Hematopoietic multipotent progenitor cell (in vitro differentiated cells): ENCODE data around the gene SLC22A23. TPM values are rescaled to one million over a fixed set of nuclear protein-coding genes. Genes with fewer than 3 reads are reported as not detected.

Experiments
- DNase-seq, 3 donors: peaks; one replicate each; pipeline ENCODE4 v3.0.0-alpha.2; 2011 to 2015; ENCODE audit warnings: low read depth in 2 of 3, low spot score in 2 of 3
- total RNA-seq: library from RNA; depleted of rRNA; stranded (reverse); fragments of >200 nt; gene quantifications from one replicate; pipeline ENCODE4 v1.2.3, GENCODE V29; 2012

SLC22A23 gene
- total RNA-seq, 1 donor: 0.81 TPM

DNA sequence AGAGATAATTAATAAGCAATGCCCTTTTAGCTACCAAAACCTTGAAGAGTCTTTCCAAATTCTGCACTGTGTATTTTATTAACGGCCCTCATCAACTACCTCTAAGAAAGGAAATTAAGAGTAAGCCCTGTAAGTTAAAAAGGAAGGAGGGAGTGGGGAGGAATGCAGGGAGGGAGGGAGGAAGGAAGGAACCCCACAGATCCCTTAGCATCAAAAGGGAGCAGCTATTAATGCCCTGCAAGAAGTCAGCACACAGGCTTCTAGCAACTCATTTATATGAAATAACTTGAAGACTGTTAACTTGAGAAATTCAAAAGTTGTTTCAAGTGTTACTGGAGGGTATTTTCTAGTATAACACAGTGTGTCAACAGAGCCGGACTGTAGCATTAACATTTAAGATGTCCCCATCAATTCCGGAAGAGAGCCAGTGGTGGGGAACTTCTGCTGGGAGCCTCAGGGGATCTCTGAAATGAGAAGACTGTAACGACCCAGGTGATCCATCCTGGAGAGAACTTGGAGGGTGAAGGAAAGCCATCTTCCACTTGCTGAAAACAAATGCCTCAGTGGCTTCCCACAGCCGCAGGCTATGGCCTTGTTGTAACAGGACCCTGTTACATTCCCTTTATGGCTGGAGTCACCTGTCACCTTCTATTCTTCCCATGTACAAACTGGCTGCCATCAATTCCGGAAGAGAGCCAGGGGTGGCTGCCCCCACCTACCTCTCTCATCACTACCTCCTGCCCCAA lies 33.2 kb downstream of the SLC22A23 start:
- DNase-seq: no peak

DNA sequence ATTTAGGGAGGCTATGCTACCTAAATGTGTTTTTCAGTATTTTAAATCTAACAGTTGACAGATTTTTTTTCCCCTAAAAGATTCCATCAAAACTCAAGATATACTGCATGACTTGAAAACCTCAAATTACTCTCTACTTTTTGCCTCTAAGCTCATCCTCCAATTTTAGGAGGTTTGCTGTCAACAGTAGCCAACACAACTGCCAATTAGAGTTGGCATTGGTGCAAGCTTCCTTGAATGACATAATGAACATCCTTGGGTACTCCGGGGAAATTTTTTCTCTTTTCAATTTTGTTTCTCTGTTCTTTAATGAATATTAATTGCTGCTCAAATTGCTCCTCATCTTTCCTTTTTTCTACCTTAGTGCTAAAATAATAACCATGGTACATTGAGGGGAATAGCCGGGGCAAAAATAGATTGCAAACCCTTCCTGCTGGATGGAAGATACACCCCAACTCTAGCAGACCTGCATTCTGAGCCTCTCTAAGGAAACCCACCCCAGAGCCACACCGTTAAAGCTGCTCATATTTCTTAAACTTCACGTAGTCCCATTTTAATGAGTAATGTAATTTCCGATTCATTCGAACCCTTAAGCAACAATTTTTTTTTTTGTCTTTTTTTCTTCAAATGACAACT lies 34.3 kb downstream of the SLC22A23 start:
- no peak for DNase-seq

DNA sequence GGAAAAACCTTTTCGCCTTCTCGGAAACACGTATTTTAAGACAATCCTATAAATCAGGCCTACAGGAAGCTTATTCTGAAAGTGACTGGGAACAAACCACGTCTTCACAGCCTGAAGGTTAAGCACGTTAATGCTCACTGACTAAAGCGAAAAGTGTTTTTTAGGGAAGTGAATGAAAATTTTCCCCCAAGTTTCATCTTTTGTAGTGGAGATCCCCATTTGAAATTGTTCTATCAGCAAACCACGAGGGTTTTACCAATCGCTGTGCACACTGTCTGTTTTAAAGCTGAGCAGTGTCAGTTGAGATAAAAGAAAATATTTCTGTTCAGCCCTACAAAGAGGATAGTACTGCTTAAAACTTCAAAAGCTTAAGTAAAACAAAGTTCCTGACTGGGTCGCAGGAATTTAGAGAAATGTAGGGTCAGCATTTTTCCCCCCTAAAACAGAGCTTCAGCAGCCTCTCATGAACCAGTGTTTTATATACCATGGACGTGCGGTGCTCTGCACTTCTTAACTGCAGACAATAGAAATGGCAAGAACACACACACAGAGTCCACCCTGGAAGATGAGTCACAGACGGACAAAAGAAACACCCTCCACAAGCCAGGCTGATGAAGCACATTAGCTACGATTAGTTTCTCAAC lies 34.9 kb downstream of the SLC22A23 start:
- DNase-seq: no peak

DNA sequence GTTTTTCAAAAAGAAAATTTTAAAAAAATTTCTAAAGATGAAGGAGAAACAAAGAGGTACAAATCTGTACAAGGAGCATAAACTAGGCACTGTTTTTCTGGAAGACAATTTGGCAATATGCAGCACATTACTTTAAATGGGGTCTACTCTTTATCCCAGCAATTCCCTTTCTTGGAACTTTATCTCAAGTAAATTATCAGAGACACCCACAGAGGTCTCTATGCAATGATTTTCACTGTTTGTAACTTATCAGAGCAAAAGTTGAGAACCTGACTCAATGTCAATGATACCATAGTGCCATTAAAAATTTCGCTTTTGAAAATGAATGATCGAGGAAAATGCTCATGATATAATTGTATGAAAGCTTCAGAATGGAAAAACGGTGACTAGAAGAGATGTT lies 35.7 kb downstream of the SLC22A23 start:
- no peak for DNase-seq

DNA sequence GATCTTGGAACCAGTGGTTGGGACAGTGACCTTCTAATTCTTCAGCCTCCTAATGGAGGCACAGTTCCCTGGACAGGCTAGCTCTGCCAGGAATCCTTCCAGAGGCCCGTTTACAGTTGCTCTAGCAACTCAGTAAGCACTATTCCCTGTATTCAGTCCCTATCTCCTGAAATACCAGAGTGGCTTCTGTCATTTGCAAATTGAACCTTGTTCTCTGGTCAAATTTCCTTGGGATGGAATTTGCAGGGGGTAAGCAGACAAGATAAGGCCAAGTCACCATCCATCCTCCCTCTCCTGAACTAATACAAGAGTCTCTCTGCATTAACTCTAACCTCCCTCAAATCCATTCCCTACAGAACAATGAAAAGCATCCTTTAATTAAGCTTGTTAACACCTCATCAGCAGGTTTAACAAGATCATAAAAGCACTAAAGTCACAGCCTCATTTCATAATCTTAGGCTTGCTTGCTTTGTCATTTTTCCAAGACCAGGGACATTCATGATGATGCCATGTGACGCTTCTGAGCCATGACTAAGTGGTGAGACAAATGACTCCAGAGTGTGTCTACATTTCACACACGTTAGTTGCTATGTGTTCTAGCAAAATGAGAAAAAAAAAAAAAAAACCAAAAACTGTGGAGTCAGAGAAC lies 37.1 kb downstream of the SLC22A23 start:
- DNase-seq: no peak

DNA sequence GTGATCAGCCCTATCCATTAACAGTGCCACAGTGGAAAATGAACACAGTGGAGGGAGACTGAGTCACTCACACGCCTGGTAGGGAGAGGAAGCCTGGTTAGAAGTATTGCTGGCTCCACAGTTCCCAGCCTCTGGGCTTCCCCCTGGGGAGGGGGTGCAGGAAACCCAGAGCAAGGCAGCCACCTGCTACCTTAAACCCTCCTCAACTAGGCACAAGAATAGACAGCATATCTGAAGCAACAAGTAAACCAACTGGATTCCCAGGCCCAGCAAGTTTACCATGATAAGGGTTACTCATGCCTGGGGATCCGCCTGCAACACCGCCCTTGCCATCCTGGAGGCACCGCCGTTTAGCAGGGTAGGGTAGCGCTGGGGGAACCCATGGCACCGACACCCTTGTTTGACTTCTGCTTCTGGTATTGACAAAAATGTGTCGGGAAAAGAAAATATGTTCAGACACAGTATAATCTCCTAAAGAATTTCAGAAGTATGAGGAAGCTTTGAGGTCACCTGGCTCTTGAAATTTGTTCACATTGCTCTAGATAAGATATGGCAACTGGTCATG lies 38.3 kb downstream of the SLC22A23 start:
- no peak for DNase-seq

DNA sequence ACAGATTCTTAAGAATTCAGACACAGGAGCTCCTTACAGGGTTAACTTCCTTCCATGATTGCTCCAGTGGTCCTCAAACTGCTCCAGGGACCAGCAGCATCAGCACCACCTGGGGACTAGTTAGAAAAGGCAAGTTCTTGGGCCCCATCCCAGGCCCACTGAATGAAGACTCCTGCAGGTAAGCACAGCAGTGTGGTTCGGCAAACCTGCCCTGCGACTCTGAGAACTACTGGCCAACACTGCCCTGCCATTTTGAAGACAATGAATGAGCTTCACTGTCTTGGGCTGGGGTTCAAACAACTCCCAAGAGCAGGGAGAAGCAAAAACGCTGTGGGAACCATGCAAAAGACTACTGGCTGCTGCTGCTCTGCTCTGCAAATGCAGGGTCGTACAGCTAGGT lies 39.4 kb downstream of the SLC22A23 start:
- DNase-seq: no peak

DNA sequence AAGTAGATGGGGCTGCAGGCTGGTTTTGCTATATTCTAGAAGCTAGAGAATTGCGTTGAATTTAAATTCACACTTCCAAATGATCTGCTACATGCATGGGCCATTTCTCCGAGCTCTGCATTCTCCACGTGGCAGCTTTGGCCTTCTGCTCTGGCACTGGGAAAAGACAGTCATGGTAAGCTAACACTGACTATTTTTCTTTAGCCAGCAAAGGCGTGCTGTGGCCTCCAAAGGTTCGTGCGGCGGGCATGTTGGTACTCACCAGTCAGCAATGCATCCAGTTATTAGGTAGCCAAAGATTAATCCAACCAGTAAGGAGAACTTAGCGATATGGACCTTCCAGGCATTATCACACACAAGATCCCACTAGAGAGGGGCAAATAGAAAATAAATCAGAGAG lies 41.4 kb downstream of the SLC22A23 start:
- DNase-seq: no peak

DNA sequence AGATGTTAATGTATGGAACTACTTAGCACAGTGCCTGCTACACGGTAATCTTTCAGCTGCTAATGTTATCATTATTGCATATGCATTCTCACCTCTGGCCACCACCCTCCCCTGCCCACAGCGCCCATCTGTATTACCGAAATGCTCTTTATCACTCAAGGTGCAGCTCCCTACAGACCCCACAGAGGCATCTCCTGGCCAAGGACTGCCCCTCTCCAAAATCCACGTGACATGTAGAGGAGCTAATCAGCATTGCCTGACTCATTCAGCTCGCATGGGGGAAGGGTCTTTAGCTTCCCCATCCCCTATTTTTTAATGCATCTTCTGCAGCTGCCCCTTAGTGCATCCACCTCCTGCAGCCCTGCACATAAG lies 41.8 kb downstream of the SLC22A23 start:
- no peak for DNase-seq

DNA sequence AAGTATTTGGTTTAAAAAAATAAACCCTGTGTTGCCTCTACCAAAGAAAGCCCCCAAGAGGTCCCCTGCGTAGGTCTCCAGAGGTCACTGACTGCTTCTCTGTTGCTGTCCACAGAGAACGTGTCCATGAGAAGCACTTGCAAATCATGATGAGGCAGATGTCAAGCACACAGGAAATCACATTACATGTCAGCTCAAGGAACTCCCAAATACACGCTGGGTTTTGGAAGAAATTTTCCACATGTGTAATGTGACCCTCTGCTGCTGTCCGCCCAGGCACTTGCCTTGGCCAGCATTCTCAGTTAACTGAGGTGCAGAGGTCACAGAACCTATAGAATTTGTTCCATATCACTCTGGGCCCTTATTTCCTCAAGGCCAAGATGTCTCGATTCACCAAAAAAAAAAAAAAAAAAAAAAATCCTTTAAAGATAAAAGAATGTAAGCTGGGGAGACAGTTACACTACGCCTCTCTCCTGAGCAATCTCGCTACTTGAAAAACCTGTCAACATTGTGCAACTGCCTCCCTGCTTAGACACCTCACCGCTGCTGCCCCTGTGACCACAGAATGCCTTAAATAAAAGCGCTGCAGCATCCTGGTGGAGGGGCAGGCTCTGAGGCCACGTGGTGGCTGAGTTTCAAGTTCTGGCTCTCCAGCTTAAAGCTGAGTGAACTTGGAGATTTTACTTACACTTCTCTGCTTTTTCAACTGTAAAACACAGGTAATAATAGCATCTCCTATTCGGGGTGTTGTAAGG lies 42.3 kb downstream of the SLC22A23 start:
- DNase-seq: peak in 2 of 3 donors; percentile 27 to 46

DNA sequence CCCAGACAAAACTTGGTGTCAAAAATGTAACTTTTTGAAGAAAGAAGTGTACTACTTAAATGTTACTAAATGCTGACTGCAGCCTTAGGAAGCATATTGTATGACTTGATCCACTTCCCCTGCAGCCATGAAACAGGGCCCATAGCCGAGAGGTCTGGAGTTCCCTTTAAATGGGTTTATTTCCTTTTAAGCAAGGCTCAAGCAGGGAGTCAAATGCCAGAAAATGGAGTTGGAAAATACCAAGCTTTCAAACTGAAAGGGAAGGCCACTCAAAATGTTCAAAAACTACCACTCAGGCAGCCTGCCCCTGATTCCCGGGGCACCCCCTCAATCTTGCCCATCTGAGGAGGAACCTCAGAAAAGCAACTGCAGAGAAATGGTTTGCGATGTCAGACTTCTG lies 43.3 kb downstream of the SLC22A23 start:
- DNase-seq: no peak

DNA sequence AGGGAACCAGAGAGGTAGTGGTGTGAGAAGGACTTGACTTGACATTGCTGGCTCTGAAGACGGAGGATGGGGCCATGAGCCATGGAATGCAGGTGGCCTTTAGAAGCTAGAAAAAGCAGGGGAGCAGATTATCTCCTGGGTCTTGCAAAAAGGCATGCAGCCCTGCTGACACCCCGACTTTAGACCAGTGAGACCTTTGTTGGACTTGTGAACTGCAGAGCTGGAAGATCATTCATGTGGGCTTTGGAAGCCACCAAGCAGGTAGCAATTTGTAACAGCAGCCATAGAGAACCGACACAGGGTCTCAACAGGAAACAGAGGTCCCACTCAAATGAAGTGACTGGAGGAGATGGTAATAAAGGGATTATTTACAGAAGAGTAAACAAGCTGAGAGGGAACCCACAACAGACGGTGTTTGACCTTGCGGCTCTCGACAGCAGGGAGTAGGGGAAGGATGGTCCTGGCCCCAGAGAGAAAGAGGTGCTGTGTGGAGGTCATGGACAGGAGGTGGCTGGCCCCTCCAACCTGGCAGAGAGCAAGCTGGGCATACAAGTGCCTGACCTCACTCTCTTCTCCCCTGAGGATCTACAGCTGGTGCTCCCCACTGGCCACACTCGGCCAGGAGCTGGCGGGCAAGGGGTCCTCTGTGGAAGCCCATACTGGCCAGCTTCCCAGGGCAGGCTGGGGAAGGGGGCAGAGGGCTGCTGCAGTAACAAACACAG lies 43.9 kb downstream of the SLC22A23 start:
- DNase-seq: no peak

DNA sequence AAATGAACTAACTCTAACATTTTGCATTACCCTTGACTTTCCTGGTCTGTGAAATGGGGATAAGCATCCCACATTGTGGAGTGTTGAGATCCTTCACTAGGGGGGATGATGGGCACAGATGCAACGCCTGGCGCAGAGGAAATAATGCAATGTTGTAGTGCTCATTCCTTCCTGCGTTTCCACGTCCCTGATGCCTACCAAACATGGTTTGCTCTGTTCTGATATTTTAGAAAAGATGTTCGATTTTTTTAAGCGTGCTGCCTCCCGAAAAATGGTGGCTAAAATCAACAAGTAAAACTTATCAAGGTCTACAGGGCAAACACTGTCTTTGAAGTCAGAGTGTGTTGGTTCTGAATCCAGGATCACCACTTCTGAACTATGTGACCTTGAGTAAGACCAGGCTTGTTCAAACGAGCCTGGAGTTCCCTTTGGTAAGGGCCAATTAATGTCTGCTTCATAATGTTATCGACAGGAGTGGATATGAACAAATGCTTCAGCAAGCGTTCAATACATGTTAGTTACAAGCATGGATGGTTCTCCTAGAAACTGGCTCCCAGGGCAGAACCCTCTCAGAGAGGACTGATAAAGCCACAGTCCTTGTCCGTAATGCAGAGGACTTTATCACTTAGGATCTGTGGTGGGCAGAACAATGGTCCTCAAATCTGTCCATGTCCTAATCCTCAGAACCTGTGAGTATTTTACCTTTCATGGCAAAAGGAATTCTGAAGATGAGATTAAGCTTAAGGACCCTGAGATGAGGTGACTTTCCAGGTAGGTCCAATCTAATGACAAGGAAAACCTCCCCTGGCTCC lies 44.7 kb downstream of the SLC22A23 start:
- DNase-seq: no peak

DNA sequence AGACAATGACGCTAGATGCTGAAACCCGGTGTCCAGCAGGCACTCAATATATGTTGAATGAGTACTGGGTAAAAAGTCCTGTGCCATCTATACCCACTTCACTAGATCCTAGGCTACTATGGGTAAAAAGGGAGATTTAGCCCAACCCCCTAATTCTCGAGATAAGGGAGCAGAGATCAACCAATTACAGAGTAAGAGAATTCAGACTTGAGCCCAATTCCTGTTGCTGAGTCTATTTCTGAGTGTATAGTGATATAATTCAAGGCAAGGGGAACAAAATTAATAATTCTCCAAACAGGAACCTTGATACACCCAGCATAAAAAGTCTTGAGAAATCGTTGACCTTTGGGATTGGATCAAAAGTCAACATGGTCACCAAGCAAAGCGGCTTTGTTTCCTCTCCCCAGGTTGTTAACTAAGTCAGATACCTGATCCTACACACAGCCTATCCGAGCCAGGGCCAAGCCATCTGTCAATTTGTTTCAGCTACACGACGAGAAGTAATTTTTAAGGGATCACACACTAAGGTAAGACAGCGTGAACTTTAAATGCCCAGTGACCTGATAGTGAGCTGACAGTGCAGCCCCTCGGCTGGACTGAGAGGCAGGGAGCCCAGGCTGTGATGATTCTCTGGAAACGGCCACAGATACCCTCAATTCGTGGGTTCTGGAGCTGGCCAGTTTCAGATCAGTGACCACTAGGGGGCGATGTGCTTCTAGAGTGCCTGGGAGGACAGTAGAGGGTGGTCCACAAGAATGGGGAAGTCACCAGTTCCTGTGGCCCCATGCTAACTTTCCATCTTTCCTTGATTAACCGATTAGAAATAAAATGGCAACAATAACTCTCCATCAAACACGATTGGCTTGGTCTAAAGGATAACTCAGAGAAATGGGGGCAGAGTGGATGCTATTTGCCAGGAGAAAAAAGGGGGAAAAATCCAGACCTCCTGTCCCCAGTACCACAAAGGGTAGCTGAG lies 46.2 kb downstream of the SLC22A23 start:
- DNase-seq: peak; percentile 37 to 91 (median 80)

DNA sequence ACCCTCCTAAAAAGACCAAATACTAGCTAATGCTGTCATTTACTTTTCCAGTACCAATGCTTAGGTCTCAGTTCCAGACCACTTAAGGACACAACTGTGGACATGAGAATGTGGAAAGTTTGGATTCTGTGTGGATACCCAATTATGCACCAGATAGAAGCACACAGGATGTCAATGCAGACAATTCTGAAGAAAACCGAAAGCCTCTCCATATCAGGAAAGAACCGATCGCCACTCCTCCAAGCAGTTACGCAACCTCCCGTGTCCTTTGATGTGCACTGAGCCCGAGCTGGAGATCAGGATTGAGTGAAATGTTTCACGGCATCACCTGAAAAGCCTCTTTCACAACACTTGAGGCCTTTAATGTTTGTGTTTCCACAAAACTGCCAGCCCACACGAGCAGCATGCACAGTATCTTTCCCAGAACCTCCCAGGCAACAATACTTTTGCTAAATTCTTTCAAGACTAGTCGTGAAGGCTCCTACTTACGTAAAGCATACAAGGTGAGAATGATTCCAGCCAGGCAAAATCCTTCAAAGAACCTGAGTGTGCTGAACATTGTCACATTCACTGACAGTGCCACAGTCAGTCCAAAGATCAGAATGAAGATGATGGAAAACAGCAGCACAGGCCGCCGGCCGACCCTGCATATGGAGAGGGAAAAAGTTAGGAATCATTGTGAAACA lies 47.0 kb downstream of the SLC22A23 start:
- no peak for DNase-seq

DNA sequence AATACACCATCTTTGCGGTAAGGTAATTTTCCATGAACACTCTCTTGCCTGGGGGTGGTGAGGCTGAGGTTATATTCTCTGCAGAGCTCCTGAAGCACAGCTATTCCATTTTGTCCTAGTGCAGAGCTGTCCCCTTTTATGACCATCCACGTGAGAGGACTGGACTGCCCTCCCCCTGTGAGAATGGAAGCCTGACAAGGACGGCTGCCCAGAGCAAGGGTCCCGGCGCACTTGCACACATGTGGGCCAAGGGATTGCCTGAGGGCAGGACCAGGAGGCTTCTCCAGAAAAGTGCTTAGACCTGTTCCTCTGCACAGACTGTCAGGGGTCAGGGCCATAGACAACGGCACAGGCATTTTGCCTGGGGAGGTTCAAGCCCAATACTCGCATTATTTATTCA lies 48.2 kb downstream of the SLC22A23 start:
- DNase-seq: no peak

DNA sequence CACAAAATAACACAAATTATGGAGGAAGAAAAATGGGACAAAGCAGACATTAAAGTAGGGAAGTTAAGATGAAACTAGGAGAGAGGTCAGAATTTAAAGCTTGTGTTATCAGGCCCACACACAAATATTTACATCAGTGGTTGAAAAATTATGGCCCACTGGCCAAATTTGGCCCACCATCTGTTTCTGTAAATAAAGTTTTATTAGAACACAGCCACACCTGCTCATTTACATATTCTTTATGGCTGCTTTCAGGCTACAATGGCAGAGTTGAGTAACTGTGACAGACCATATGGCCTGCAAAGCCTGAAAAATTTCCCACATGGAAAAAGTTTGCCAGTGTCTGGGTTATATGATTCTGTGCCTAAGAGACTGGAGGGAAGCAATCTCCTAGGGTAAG lies 49.0 kb downstream of the SLC22A23 start:
- no peak for DNase-seq
